GM10266 (cell line): Measurements from ENCODE around the gene RNF150.

ENCODE experiments used
- DNase-seq: peaks from one replicate; pipeline ENCODE4 v3.0.0; 2012; ENCODE audit errors: extremely low spot score
- CTCF ChIP-seq: IDR thresholded peaks from 2 replicates; pipeline ENCODE4 v1.5.1; 2012; ENCODE audit warnings: mild to moderate bottlenecking, low read depth; ENCODE audit not compliant: control insufficient read depth, insufficient read depth; ENCODE audit errors: missing control alignments

The RNF150 gene

GRCh38 chr4:140931911-140932310 lies 201.4 kb downstream of the RNF150 start:
- TF ChIP-seq CTCF: no peak
- no peak for DNase-seq

GRCh38 chr4:140930557-140930956 lies 202.7 kb downstream of the RNF150 start:
- no peak for DNase-seq
- TF ChIP-seq CTCF: no peak

- no peak for TF ChIP-seq CTCF
- DNase-seq: no peak
Measured at GRCh38 chr4:140930011-140930410, 203.3 kb downstream of the RNF150 start.

- TF ChIP-seq CTCF: no peak
- DNase-seq: no peak
Measured at GRCh38 chr4:140928880-140929279, 204.4 kb downstream of the RNF150 start.

- no peak for TF ChIP-seq CTCF
- DNase-seq: no peak
Measured at GRCh38 chr4:140926672-140927071, 206.6 kb downstream of the RNF150 start.

GRCh38 chr4:140925417-140925816 lies 207.9 kb downstream of the RNF150 start:
- DNase-seq: no peak
- TF ChIP-seq CTCF: no peak

GRCh38 chr4:140924761-140925392 lies 208.4 kb downstream of the RNF150 start:
- DNase-seq: no peak
- no peak for TF ChIP-seq CTCF
